Kidney tubule cell (primary cell): Measurements from ENCODE around the gene OR5H14.
A peak's percentile ranks its signal among the peaks of the same experiment; 100 is the strongest.
"Not testable (repeated sequence)": the region's sequence is repeated elsewhere in the genome, so short reads cannot be mapped to it uniquely, and the experiment has no call there.

Source experiments
- DNase-seq: peaks from one replicate; pipeline ENCODE4 v3.0.0-alpha.2; 2018; ENCODE audit warnings: low spot score

Gene OR5H14

GRCh38 chr3:98147179-98147578 is at the start of gene OR5H14:
TSS of gene OR5H14 (plus strand) at chr3:98147479. CDS start at chr3:98149386, 1,907 bp downstream.
- DNase-seq, result no peak

DNA sequence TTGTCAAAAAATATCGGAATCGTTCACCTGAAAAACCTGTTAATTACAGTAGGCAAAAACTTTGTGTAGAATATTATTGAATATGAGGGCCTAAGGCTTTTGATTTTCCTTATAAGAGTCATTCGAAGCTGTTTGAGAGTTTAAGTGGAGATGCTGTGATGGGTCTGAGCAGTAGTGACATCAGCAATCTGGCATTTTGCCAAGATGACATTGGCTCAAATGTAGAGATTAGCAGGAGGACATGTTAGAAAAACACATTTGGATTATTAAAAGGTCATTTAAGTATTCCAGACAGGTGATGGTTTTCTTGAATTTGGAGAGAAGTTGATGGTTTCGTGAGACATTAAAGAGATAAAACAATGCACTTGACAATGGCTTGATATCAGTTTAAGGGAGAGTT is 47.4 kb upstream of the OR5H14 start:
- no peak for DNase-seq

- DNase-seq, result no peak
These were observed 39.1 kb upstream of the OR5H14 start for GRCh38 chr3:98108162-98108561.

- DNase-seq, result no peak
These were observed 37.3 kb upstream of the OR5H14 start for GRCh38 chr3:98109807-98110549.

DNA sequence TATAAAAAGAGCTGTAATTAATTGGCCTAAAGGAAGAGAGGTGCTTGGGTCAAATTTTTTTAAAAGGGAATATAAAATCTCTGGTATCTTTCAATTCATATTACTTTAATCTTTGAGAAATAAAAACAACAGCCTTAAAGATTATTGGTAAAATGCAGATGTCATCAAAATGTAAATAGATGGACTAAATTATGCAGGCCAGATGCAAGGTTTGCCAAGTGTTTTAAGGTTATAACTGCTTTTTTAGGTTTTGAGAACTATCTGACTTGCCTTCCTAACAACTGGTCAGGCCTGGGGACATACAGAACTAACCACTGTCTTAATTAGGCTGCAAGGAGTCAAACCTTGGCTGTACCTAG is 36.8 kb upstream of the OR5H14 start:
- no peak for DNase-seq

- DNase-seq, result no peak
These were observed 33.0 kb upstream of the OR5H14 start for GRCh38 chr3:98114264-98114663.

DNA sequence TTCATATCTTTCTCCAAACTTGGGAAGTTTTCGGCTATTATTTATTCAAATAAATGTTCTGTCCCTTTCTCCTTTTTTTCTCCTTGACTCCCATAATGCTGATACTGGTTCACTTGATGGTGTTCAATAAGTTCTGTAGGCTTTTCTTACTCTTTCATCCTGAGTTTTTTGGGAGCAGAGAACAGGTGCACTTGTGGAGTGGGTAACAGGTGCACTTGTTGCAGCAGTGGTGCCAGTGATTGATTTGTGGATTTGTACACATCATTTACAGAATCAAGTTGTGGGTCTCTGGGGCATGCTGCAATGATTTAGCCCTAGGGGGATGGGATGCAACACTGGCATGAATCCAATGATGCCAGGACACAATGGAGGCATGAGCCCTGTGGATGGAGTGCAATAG is 31.6 kb upstream of the OR5H14 start:
- no peak for DNase-seq

DNA sequence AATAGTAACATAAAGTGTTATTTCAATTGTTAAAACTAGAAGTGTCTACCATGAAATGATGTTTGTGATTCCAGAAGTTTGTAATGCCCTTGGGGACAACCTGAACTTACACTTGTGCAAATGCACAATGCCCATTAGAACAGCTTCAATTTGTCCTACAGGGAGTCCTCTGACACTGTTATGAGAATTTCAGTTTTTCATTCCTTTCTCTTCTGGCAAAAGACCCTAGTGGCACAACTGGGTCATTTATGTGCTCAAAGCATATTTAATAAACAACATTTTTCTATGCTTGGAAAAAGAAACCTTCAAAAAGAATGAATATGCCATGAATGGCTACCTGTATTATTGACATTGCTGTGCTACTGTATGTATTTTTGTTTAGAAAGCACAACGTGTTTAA is 16.9 kb upstream of the OR5H14 start, which contains the start of gene OR5H1:
OR5H1 (plus strand) TSS at position 301 of the 400 bp plus-strand sequence. CDS start 1,977 bp downstream, outside the sequence.
- no peak for DNase-seq

GRCh38 chr3:98136631-98137030 is 10.6 kb upstream of the OR5H14 start:
- DNase-seq, result no peak

DNA sequence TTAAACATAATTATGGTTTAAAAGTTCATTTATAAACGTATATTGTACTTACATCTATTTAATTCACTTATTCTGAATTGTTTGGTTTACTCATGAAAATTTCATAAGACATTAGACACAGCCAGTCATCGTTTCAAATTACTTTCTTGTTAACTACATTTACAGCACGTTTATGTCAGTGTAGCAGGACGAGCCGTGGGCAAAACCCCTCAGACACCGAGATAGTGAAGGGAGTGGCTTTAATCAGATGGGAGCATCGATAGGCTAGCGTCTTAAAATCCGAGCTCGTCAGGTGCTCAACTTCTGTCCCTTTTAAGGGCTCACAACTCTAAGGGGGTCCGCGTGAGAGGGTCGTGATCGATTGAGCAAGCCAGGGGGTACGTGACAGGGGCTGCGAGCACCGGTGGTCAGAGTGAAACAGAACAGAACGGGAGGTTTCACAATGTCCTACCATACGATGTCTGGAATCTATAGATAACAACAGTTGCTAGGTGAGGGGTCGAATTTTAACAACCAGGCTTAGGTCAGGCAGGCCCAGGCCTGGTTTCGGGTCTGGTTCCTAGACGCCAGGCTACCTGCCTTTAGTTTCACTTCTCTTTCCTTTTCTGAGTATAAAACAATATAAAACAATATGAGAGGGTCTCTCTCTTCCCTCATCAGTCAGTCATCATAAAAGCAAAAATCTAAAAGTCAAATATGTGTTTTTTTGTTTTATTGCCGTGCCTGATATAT is 9.3 kb upstream of the OR5H14 start:
- not testable (repeated sequence) for DNase-seq

GRCh38 chr3:98140531-98140930 is 6.7 kb upstream of the OR5H14 start:
- no peak for DNase-seq

DNA sequence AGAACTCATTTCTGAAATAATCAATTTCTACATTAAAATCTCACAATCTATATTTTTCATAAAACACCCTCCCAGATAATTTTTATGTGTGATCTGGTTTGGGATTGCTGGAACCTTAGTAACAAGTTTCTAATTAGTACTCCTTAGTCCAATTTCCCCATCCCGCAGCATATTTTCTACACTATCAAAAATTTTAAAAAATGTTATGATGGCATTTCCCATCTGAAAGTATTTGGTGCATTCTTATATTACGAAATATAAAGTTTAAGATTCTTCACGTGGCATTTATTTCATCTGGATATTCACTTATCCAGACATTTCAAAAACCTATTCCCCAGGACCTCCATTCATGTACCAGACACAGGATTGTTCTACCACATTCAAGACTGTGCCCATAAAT is 1.5 kb downstream of the OR5H14 start:
- no peak for DNase-seq

GRCh38 chr3:98149456-98149855 is 2.2 kb downstream of the OR5H14 start:
- not testable (repeated sequence) for DNase-seq

DNA sequence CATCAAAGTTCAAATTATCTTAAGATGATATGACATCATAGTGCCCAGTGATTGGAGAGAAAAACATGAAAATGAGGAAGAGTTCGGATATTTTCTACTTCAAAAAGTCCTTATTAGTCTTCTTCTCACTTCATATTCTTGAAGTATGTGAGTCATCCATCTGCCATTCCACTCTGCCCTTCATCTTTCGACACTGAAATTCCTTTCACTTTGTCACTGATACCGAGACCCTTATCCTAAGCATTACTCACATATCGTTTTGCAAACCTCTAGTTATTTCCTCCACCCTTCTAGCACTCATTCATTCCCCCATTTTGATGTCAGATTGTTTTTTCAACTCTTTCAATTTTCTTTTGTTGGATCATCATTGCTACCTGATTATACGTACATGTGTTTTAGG is 4.0 kb downstream of the OR5H14 start:
- DNase-seq, result peak; percentile 17

DNA sequence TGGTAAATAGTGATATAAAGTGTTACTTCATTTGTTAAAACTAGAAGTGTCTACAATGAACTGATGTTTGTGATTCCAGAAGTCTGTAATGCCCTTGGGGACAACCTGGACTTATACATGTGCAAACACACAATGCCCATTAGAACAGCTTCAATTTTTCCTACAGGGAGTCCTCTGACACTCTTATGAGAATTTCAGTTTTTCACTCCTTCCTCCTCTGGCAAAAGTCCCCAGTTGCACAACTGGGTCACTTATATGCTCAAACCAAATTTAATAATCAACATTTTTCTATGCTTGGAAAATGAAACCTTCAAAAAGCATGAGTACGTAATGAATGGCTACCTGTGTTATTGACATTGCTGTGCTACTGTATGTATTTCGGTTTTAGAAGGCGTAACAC is 19.1 kb downstream of the OR5H14 start, which contains the start of gene OR5H15:
OR5H15 (plus strand) TSS at position 301 of the 400 bp plus-strand sequence. CDS start 2,004 bp downstream, outside the sequence.
- no peak for DNase-seq

GRCh38 chr3:98171071-98171470 is 23.8 kb downstream of the OR5H14 start:
- DNase-seq, result peak; percentile 40

DNA sequence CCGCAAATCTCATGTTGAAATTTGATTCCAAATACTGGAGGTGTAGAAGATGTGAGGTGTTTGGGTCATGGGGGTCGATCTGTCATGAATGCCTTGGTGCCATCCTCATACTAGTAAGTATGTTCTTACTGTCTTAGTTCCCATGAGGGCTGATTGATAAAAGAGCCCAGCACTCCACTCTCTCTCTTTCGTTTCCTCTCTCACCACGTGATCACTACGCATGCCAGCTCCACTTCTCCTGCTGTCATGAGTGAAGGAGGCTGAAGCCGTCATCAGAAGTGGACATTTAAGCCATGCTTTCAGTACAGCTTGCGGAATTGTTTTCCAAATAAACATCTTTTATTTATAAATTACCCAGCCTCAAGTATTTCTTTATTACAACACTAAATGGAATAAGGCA is 25.3 kb downstream of the OR5H14 start:
- DNase-seq, result no peak

DNA sequence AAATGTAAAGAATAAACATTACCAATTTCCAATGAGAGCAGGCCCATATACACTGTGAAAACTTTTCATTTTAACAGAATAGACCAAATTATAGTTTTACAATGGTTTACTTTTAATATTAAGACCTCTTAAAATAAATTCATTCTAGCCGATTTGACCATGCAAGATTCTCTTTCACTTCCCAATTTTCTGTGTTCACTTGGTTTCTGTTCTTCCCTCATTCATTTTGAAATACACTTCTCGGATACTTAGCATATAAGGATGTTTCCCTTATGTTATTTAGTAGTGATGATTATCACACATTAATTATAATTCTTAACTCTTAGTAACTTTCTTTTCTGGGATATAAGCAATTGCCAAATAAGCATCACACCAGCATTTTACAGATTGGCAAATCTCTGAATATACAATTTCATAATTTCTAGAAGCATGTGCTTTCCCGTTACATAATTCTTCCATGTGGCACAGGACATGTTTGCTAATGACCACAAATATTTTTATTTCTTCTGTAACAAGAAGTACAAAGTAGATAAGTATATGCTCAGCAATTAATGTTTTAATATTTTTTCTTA is 33.1 kb downstream of the OR5H14 start:
- DNase-seq, result no peak

DNA sequence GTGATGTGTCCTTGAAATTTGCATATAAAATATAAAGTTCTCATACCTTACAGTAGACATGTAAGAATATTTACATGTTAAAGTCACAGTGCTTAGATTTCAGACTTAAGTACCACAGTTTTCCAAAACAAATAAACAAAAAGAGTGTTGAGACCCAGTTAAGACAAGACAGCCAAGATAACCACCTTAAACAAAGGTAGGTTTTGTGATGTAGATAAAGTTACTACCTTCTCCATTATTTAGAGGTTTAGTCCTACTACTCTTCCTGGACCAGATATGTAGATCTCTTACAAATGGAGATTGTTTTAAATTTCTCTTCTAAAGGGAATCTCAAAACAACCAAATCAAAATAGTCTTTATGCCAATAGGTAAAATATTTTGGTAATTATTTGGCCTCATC is 34.9 kb downstream of the OR5H14 start:
- DNase-seq, result no peak

GRCh38 chr3:98185180-98185579 is 37.9 kb downstream of the OR5H14 start:
- DNase-seq, result no peak

GRCh38 chr3:98188545-98188944 is 41.3 kb downstream of the OR5H14 start:
- DNase-seq, result peak; percentile 15

GRCh38 chr3:98190911-98191310 is 43.6 kb downstream of the OR5H14 start:
- not testable (repeated sequence) for DNase-seq

GRCh38 chr3:98196293-98196692 is 49.0 kb downstream of the OR5H14 start:
- DNase-seq, result not testable (repeated sequence)
